OCI-LY1 (cell line): Measurements from ENCODE around the gene MRPL43.
"Not testable (repeated sequence)": the region's sequence is repeated elsewhere in the genome, so short reads cannot be mapped to it uniquely, and the experiment has no call there.

ENCODE experiments used
- H2AFZ ChIP-seq: fragments of 200-600 bp; sonication (generic), shearing (Covaris generic); 2 replicates; pipeline ENCODE4 v1.6.0; 2014; ENCODE audit warnings: antibody characterized with exemption, mild to moderate bottlenecking, low read length
- H3F3A ChIP-seq: fragments of 200-600 bp; sonication (generic), shearing (Covaris generic); 2 replicates; pipeline ENCODE4 v1.6.0; 2014; ENCODE audit warnings: mild to moderate bottlenecking, antibody characterized with exemption, low read length, moderate library complexity; ENCODE audit not compliant: insufficient read depth
- H3K27ac ChIP-seq: fragments of 200-600 bp; sonication (generic); 2 replicates; pipeline ENCODE4 v1.5.1; 2014; ENCODE audit warnings: low read length, mixed run types, mild to moderate bottlenecking, low read depth; ENCODE audit not compliant: poor library complexity, severe bottlenecking
- H3K27me3 ChIP-seq: fragments of 200-600 bp; sonication (generic); 2 replicates; pipeline ENCODE4 v1.6.0; 2014; ENCODE audit warnings: antibody characterized with exemption, mild to moderate bottlenecking, low read length, moderate library complexity; ENCODE audit not compliant: insufficient read depth
- H3K36me3 ChIP-seq: fragments of 200-600 bp; sonication (generic); 2 replicates; pipeline ENCODE4 v1.6.1; 2014; ENCODE audit warnings: mild to moderate bottlenecking, antibody characterized with exemption, low read length, moderate library complexity, mixed read lengths; ENCODE audit not compliant: insufficient read depth
- H3K4me1 ChIP-seq: fragments of 200-600 bp; sonication (generic); 2 replicates; pipeline ENCODE4 v1.5.1; 2014; ENCODE audit warnings: mild to moderate bottlenecking, low read length, moderate library complexity; ENCODE audit not compliant: insufficient read depth, severe bottlenecking
- H3K4me2 ChIP-seq: fragments of 200-600 bp; sonication (generic), shearing (Covaris generic); 2 replicates; pipeline ENCODE4 v1.6.1; 2014; ENCODE audit warnings: low read length
- H3K4me3 ChIP-seq: fragments of 200-600 bp; sonication (generic); 2 replicates; pipeline ENCODE4 v1.5.1; 2014; ENCODE audit warnings: low read length, low read depth, mild to moderate bottlenecking, mixed read lengths; ENCODE audit not compliant: poor library complexity, severe bottlenecking
- H3K79me2 ChIP-seq: fragments of 200-600 bp; shearing (Covaris generic); 2 replicates; pipeline ENCODE4 v1.6.1; 2016; ENCODE audit warnings: mixed run types, low read length, mixed read lengths; ENCODE audit not compliant: insufficient read depth
- H3K9ac ChIP-seq: fragments of 200-600 bp; sonication (generic), shearing (Covaris generic); 2 replicates; pipeline ENCODE4 v1.6.1; 2014; ENCODE audit warnings: mild to moderate bottlenecking, low read length, mixed read lengths
- H3K9me2 ChIP-seq: fragments of 200-600 bp; sonication (generic), shearing (Covaris generic); 2 replicates; pipeline ENCODE4 v1.6.1; 2014; ENCODE audit warnings: low read depth, mild to moderate bottlenecking, low read length, mixed read lengths
- H3K9me3 ChIP-seq: fragments of 200-600 bp; shearing (Covaris generic); 2 replicates; pipeline ENCODE4 v1.6.1; 2014; ENCODE audit warnings: low read length, mixed read lengths
- H4K20me1 ChIP-seq: fragments of 200-600 bp; sonication (generic), shearing (Covaris generic); 2 replicates; pipeline ENCODE4 v1.6.0; 2016; ENCODE audit warnings: mild to moderate bottlenecking, low read length; ENCODE audit not compliant: insufficient read depth
- CTCF ChIP-seq: fragments of 200-600 bp; sonication (generic), shearing (Covaris generic); IDR thresholded peaks from 2 replicates; pipeline ENCODE4 v1.5.1; 2017; ENCODE audit warnings: mild to moderate bottlenecking, antibody characterized with exemption, low read length, moderate library complexity, mixed read lengths
- EZH2 ChIP-seq: fragments of 200-600 bp; sonication (generic), shearing (Covaris generic); IDR thresholded peaks from 2 replicates; pipeline ENCODE4 v1.8.0; 2017; ENCODE audit warnings: borderline replicate concordance, mixed run types, mild to moderate bottlenecking, antibody characterized with exemption, low read length, moderate library complexity, mixed read lengths

MRPL43 gene

GRCh38 chr10:101035314-101035713 lies 48.0 kb upstream of the MRPL43 start:
- Histone ChIP-seq H3K9me3 (no peaks in the 10 kb centered on the region), H3K9me2 (no peaks in the 10 kb centered on the region), H3K36me3 (no peaks in the 10 kb centered on the region), H3K27me3 (no peaks in the 10 kb centered on the region), H3F3A (no peaks in the 10 kb centered on the region), H4K20me1 (no peaks in the 10 kb centered on the region), H3K27ac (no peak overlapping the region), H3K79me2 (no peaks in the 10 kb centered on the region), H2AFZ (no peak overlapping the region), H3K9ac (no peak overlapping the region), H3K4me1 (peaks cover 10% of the 10 kb centered on the region), H3K4me3 (no peak overlapping the region), H3K4me2 (no peak overlapping the region)
- TF ChIP-seq EZH2 (no peak), CTCF (no peak)

GRCh38 chr10:101034404-101034803 lies 47.1 kb upstream of the MRPL43 start:
- not testable (repeated sequence) for H3K4me2 ChIP-seq, H3K36me3 ChIP-seq, H2AFZ ChIP-seq, H3K27me3 ChIP-seq, H3K9me2 ChIP-seq, H3K9ac ChIP-seq, H3K27ac ChIP-seq, H4K20me1 ChIP-seq, H3K79me2 ChIP-seq, H3K4me3 ChIP-seq, H3K9me3 ChIP-seq, H3F3A ChIP-seq
- H3K4me1 ChIP-seq = peaks cover 10% of the 10 kb centered on the region

GRCh38 chr10:101033276-101033675 lies 46.0 kb upstream of the MRPL43 start:
- H3K27ac ChIP-seq = no peak overlapping the region

More at GRCh38 chr10:101033276-101033675, 46.0 kb upstream of the MRPL43 start:
- Histone ChIP-seq H3F3A (no peaks in the 10 kb centered on the region), H3K79me2 (no peaks in the 10 kb centered on the region), H3K9me2 (no peaks in the 10 kb centered on the region), H4K20me1 (no peaks in the 10 kb centered on the region), H3K27me3 (0 out of 2 replicates have a peak, but pooled peaks cover 4% of the 10 kb centered on the region), H3K4me1 (peaks cover 10% of the 10 kb centered on the region), H3K9ac (no peak overlapping the region), H3K4me3 (no peak overlapping the region), H2AFZ (no peak overlapping the region), H3K9me3 (no peaks in the 10 kb centered on the region), H3K36me3 (no peaks in the 10 kb centered on the region), H3K4me2 (no peak overlapping the region)
- TF ChIP-seq CTCF = no peak
- TF ChIP-seq EZH2 = no peak
